HepG2 (cell line): Measurements from ENCODE around the gene LAP3. TPM values are rescaled to one million over a fixed set of nuclear protein-coding genes. Genes with fewer than 3 reads are reported as not detected.

Source experiments
- ATAC-seq: fragments of 200-7000 bp; cut with Tn5 transposase; 3 replicates; pipeline ENCODE4 v1.9.1; 2020; ENCODE audit warnings: mild to moderate bottlenecking, moderate library complexity
- BruUV-seq: library from RNA; stranded (reverse); fragments of 400-500 nt; replicated peaks from 2 replicates; lab custom pipeline; 2021; lab: Mats Ljungman, UMichigan
- CTCF ChIA-PET: fragments of 300-600 bp; formaldehyde crosslinking; extraction: SDS; loops from one replicate; lab custom pipeline; 2021; ENCODE audit warnings: low total read pairs, inconsistent platforms, low intra/inter-chr PET ratio; lab: Yijun Ruan, JAX
- POLR2A ChIA-PET: fragments of 350-600 bp; sonication (Branson Sonifier 250); formaldehyde crosslinking; loops from one replicate; lab custom pipeline; 2020; ENCODE audit warnings: antibody characterized with exemption, inconsistent platforms; lab: Yijun Ruan, JAX
- DNase-seq: peaks from one replicate; pipeline ENCODE4 v3.0.0-alpha.2; 2015; ENCODE audit warnings: low spot score
- FAIRE-seq: peaks from 3 replicates; lab custom pipeline; 2011; peaks lifted over from hg19 to GRCh38; lab: Jason Lieb, UNC
- H2AFZ ChIP-seq: one replicate; pipeline ENCODE4 v1.6.1; 2011; ENCODE audit warnings: low read length, inconsistent platforms
- H3K27ac ChIP-seq: fragments of 300-600 bp; 3 replicates; pipeline ENCODE4 v1.8.0; 2011; ENCODE audit warnings: mixed run types, mild to moderate bottlenecking, mixed read lengths, low read length, inconsistent platforms; ENCODE audit not compliant: insufficient read depth; ENCODE audit errors: extremely low read length
- H3K27me3 ChIP-seq, 2 experiments: fragments of 200-600 bp in 1 of 2; 2 replicates in 1 of 2; 3 replicates in 1 of 2; pipeline versions ENCODE4 v1.6.0 to v1.8.0; 2011; ENCODE audit warnings: low read length in 2 of 2, mild to moderate bottlenecking in 2 of 2, moderate library complexity in 2 of 2, inconsistent platforms in 1 of 2; ENCODE audit not compliant: insufficient read depth in 2 of 2, control insufficient read depth in 1 of 2
- H3K36me3 ChIP-seq, 2 experiments: fragments of 200-600 bp in 1 of 2; replicated peaks in 1 of 2; 2 replicates in 1 of 2; 3 replicates in 1 of 2; pipeline versions ENCODE4 v1.5.1 to v1.8.0; 2011; ENCODE audit warnings: low read length in 2 of 2, inconsistent platforms in 1 of 2; ENCODE audit not compliant: insufficient read depth in 2 of 2, control insufficient read depth in 1 of 2
- H3K4me1 ChIP-seq: 2 replicates; pipeline ENCODE4 v1.5.1; 2012; ENCODE audit warnings: low read length, inconsistent platforms; ENCODE audit not compliant: insufficient read depth
- H3K4me2 ChIP-seq: 2 replicates; pipeline ENCODE4 v1.6.0; 2011; ENCODE audit warnings: low read depth, low read length, inconsistent platforms
- H3K4me3 ChIP-seq, 3 experiments: fragments of 200-600 bp in 1 of 3; sonication (generic), shearing (Covaris generic) in 1 of 3; replicated peaks in 1 of 3; 2 replicates each; pipeline ENCODE4 v1.5.1; 2011 to 2016; ENCODE audit warnings: low read length in 3 of 3, inconsistent platforms in 2 of 3, low read depth in 2 of 3, mild to moderate bottlenecking in 2 of 3, control low read depth in 1 of 3, mixed read lengths in 1 of 3; ENCODE audit not compliant: insufficient read depth in 1 of 3
- H3K79me2 ChIP-seq: one replicate; pipeline ENCODE4 v1.6.1; 2011; ENCODE audit warnings: low read length, inconsistent platforms; ENCODE audit not compliant: insufficient read depth
- H3K9ac ChIP-seq: 2 replicates; pipeline ENCODE4 v1.6.0; 2011; ENCODE audit warnings: mild to moderate bottlenecking, low read depth, low read length, inconsistent platforms; ENCODE audit not compliant: insufficient read depth
- H3K9me3 ChIP-seq: 2 replicates; pipeline ENCODE4 v1.5.1; 2012; ENCODE audit warnings: mild to moderate bottlenecking, low read length
- H4K20me1 ChIP-seq: 2 replicates; pipeline ENCODE4 v1.6.0; 2011; ENCODE audit warnings: inconsistent platforms, mild to moderate bottlenecking, low read length, moderate library complexity; ENCODE audit not compliant: insufficient read depth
- GATAD2A ChIP-seq: IDR thresholded peaks from 2 replicates; pipeline ENCODE4 v1.6.1; 2016
- IRF2 ChIP-seq: IDR thresholded peaks from 2 replicates; pipeline ENCODE4 v1.6.1; 2018; ENCODE audit warnings: missing genetic modification reagents, missing compliant biosample characterization
- PRDM10 ChIP-seq: sonication (generic); formaldehyde crosslinking; IDR thresholded peaks from 2 replicates; pipeline ENCODE4 v1.4.0; 2020; ENCODE audit warnings: low read depth, missing genetic modification reagents
- SCMH1 ChIP-seq: sonication (generic); formaldehyde crosslinking; IDR thresholded peaks from 2 replicates; pipeline ENCODE4 v1.9.0; 2021; ENCODE audit warnings: missing genetic modification reagents, mild to moderate bottlenecking, borderline replicate concordance
- TFDP1 ChIP-seq: IDR thresholded peaks from 2 replicates; pipeline ENCODE4 v1.6.1; 2016; ENCODE audit warnings: missing compliant biosample characterization, missing genetic modification reagents, borderline replicate concordance
- ZFP37 ChIP-seq: sonication (generic); formaldehyde crosslinking; IDR thresholded peaks from 2 replicates; pipeline ENCODE4 v1.4.0; 2020; ENCODE audit warnings: missing genetic modification reagents, borderline replicate concordance
- ZNF343 ChIP-seq: sonication (generic); formaldehyde crosslinking; IDR thresholded peaks from 2 replicates; pipeline ENCODE4 v1.4.0; 2020; ENCODE audit warnings: mild to moderate bottlenecking, missing genetic modification reagents
- ZNF709 ChIP-seq: sonication (generic); formaldehyde crosslinking; IDR thresholded peaks from 2 replicates; pipeline ENCODE4 v1.5.0; 2020; ENCODE audit warnings: mild to moderate bottlenecking, missing genetic modification reagents
- WGBS: methylation state at CpG from one replicate; pipeline ENCODE4 v1.1.6; 2017; ENCODE audit warnings: low lambda C conversion rate; 5-methylcytosine and 5-hydroxymethylcytosine counted together
- in situ Hi-C: cut with HindIII; loops from 2 replicates; pipeline ENCODE4 v1.10.0; 2017; ENCODE audit warnings: low pct_unique_long_range_greater_than_20kb; ENCODE audit not compliant: extremely low pct_ligation_motif_present
- intact Hi-C: fragments of 100-400 bp; cut with micrococcal nuclease; formaldehyde crosslinking; loops from one replicate; pipeline ENCODE4 v1.10.0; 2022; ENCODE audit not compliant: unreplicated experiment
- polyA plus RNA-seq, 8 experiments: library from polyadenylated mRNA; depleted of rRNA in 3 of 8; stranded (reverse) in 7 of 8; unstranded in 1 of 8; fragments of >200 nt; fragmentation: Illumina TruSeq in 4 of 8; extraction: Trizol in 4 of 8; gene quantifications; 2 replicates each; pipeline versions ENCODE4 v1.2.1 to v1.2.3, GENCODE V29; 2011 to 2016; ENCODE audit warnings: low read depth in 4 of 8, missing spikeins in 1 of 8, mixed read lengths in 1 of 8; ENCODE audit not compliant: insufficient read depth in 1 of 8
- total RNA-seq, 5 experiments: library from RNA; depleted of rRNA; stranded (reverse); fragments of >200 nt; fragmentation: Illumina TruSeq; extraction: Trizol; gene quantifications; 2 replicates each; pipeline ENCODE4 v1.2.3, GENCODE V29; 2016; ENCODE audit warnings: low read depth in 1 of 5

The LAP3 gene
- total and polyA plus RNA-seq, 2 of the 13 experiments (the other 11 are each of a cell fraction or from before 2014, with no cell fraction given): 106 to 125 TPM

- peaks cover 3% of the 10 kb centered on the region; the same call in 1 of the 2 replicates for H3K4me1 ChIP-seq
- no peak overlapping the region for H3K4me3 ChIP-seq
- TF ChIP-seq ZNF343 (CRISPR knock-in tag) (peak; percentile 87), IRF2 (no peak)
- TF ChIP-seq, all 625 proteins: peak for 1
- no peak overlapping the region for H2AFZ ChIP-seq
- H4K20me1 ChIP-seq: no peaks in the 10 kb centered on the region
- ChIA-PET POLR2A (no interaction called here), CTCF (no interaction called here)
- H3K27ac ChIP-seq: no peak overlapping the region
- ATAC-seq: no peak
- no peaks in the 10 kb centered on the region for H3K9me3 ChIP-seq
- no peak overlapping the region for H3K4me2 ChIP-seq
- 100% methylated on average over 1 of the region's 1 CpG for WGBS
- intact Hi-C loops (no loop called here), in situ Hi-C loops (no loop called here)
- no TSS peak for BruUV-seq
- FAIRE-seq: no peak
- DNase-seq: no peak
- H3K27me3 ChIP-seq: no peaks in the 10 kb centered on the region
- no peak overlapping the region for H3K9ac ChIP-seq
- H3K79me2 ChIP-seq: no peaks in the 10 kb centered on the region
- H3K36me3 ChIP-seq: no peaks in the 10 kb centered on the region
Observed at GRCh38 chr4:17642398-17642783, 65.4 kb downstream of the LAP3 start.

- WGBS: 16% methylated on average over 3 of the region's 3 CpGs
Observed at GRCh38 chr4:17646693-17647092, 69.7 kb downstream of the LAP3 start.

More at GRCh38 chr4:17646693-17647092, 69.7 kb downstream of the LAP3 start:
- intact Hi-C loops: no loop called here
- no peaks in the 10 kb centered on the region for H3K27me3 ChIP-seq
- no peak overlapping the region for H2AFZ ChIP-seq
- no TSS peak for BruUV-seq
- no peaks in the 10 kb centered on the region for H3K4me1 ChIP-seq
- H3K27ac ChIP-seq: no peak overlapping the region
- no peak overlapping the region for H3K9ac ChIP-seq
- in situ Hi-C loops: no loop called here
- FAIRE-seq (no peak), ATAC-seq (peak; percentile 34), DNase-seq (peak; percentile 8)
- TF ChIP-seq ZFP37 (CRISPR knock-in tag) (no peak), PRDM10 (CRISPR knock-in tag) (no peak), ZNF709 (CRISPR knock-in tag) (no peak), SCMH1 (CRISPR knock-in tag) (no peak), TFDP1 (CRISPR knock-in tag) (no peak), GATAD2A (CRISPR knock-in tag) (no peak)
- H3K36me3 ChIP-seq: no peaks in the 10 kb centered on the region
- no peaks in the 10 kb centered on the region for H4K20me1 ChIP-seq
- ChIA-PET CTCF (no interaction called here), POLR2A (no interaction called here)
- no peaks in the 10 kb centered on the region for H3K79me2 ChIP-seq
- no peak overlapping the region for H3K4me3 ChIP-seq
- H3K9me3 ChIP-seq: no peaks in the 10 kb centered on the region
- no peak overlapping the region for H3K4me2 ChIP-seq
